GM18499 (cell line): Measurements from ENCODE around the gene TNFRSF13B.
"Not testable (repeated sequence)": the region's sequence is repeated elsewhere in the genome, so short reads cannot be mapped to it uniquely, and the experiment has no call there.

Source experiments
- ATAC-seq: cut with Tn5 transposase; IDR thresholded peaks from one replicate; pipeline ENCODE4 v1.9.1; 2021; ENCODE audit warnings: moderate number of reproducible peaks; ENCODE audit not compliant: insufficient read depth, unreplicated experiment

The TNFRSF13B gene

DNA sequence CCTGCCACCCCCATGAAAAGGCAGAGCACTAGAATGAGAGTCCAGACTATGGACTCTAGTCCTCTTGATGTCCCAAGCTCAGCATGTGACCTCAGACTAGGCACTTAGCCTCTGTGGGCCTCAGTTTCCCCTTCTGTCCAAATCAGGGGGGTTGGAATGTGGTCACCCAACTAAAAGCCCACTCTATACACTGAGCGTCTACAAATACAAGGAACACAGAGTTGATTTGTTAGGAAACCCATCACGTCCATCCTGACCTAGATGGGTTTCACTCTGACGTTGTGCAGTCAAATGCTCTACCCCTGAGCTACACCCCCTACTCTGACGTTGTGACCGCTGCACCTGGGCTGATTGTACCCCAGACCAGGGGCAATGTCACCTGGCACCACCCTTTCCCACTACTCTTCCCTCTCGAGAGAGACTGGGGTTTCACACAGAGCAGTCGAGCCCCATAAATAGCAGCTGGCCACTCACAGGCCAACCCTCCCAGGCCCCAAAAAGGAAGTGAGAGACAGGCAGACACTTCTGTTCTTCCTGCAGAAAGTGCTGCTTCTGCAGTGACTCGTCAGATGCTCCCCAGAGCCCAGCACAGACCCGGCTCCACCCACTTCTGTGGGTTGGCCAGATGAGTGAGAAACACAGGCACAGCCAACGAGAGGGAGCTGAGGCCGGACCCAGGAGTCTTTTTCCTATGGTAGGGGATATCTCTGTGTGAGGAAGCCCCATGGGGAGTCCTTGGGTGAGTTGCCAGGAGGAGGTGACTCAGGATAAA, 16.1 kb upstream of the TNFRSF13B start:
- peak; percentile 54 for ATAC-seq

DNA sequence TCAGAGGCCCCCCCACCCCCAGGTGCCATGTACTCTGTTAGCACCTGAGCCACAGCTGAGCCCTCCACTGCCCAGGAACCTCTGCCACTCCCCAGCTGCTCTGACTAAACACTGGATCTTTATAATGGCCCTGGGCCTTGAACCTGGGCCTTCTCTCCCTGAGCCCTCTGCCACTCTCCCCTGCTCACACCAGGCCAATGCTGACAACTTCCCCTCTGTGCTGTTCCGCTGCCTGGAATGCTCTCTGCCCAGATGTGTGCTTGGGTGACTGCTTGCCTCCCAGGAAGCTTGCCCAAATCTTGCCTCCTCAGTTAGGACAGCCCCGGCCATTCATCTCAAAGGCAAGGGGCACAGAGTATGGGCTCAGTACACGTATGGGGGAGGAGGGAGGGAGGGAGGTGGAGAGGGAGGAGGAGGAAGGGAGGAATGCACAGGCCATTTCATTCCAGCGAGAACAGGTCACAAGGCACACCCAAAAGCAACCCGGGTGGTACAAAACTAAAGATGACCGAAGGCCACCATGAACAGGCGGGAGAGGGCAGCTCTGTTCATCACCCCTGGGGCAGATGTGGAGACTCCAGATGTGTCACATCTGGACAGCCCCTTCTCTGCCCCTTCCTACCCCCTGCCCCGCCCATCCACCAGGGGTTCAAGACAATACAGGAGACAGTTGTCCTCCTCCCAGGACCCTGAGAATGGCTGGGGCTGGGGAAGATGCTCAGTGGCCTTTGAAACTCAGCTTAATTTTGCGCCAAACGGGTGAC, 15.3 kb upstream of the TNFRSF13B start:
- no peak for ATAC-seq

DNA sequence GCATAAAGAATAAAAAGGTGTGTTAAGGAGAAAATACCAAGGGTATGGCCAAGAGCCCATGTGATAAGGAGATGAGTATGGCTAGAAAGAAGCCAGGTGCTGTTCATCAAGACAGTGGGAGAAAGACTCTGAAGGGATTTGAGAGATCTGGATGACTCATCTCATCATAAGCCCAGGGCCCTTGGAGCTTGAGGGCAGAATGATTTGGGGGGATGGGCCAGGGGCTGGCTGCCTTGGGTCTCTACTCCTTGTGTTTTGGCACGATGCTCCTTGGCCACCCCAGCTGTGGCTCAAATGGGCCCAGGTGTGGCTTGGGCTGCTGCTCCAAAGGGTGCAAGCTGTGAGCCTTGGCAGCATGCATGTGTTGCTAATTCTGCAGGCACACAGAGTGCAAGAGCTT, 14.5 kb upstream of the TNFRSF13B start:
- ATAC-seq = no peak

DNA sequence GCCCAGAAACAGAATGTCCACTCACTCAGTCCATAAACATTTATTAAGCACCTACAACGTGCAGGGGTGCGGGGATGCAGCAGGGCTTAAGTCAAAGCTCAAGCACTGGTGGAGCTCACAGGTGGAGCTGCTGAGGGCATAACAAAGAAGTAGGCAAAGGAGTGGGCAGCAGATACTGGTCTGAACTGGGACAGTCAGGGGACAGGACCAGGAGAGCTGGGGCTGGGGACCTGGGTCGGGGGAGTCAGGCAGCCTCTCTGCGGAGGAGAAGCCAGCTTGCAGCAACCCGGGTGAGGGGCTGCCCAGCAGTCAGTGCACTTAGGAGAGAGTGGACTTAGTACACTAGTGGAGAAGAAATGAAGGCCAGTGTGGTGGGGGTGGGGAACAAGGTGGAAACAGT, 10.0 kb upstream of the TNFRSF13B start:
- no peak for ATAC-seq

DNA sequence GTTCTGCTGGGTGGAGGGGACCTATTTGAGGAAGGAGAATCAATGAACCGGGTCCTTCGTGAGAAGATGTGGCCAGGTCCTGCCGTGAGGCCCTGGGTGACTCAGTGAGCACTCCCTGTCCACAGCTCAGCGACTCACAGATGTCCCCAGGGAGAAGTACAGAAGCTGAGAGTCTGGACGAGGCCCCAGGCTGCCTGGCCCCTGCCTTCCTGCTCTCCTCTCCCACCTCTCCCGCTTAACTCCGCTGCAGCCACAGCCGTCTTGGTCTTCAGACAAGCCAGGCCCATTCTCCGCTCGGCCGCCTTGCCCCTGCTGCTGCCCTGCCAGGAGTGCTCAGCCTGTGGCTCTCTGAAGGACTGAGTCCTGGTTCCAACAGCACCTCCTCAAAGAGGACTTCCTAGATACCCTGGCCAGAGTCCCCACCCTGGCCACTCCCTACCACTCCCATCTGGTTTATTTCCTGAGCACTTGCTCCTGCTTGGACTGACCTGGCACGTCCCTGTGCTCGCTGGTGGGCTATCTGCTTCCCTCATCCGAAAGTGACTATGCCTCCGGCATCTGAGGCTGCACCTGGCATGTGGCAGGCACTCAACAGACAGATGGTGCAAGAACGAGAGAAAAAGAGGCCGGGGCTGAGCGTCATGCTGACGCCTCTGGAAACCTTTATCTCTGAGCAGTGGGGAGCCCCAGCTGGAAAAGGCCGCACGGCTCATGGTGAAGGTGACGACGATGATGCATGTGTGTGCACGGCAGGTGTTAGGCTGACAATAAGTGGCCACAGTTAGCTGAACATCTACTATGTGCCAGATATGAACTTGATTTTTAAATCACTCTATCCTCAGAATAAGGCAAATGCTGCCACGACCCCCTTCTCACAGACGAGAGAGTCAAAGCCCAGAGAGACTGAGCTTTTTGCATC, 9.2 kb upstream of the TNFRSF13B start:
- no peak for ATAC-seq

DNA sequence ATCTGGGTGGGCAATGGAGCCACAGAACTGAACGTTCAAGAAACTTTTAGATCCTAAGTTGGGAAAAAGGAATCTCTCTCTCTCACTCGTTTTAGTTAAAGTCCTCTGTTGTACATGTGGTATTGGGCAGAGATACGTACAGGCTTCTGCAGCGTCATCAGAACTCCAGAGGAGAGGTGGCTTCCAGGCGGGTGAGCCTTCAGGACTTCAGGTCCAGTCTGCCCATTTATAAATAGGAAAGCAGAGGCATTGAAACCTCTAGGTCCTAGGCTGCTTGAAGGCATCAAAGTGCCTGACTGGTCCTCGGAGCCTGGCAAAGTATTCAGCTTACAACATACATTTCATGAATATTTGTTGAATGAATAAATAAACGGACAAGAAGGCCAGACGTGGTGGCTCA, 8.1 kb upstream of the TNFRSF13B start:
- no peak for ATAC-seq

DNA sequence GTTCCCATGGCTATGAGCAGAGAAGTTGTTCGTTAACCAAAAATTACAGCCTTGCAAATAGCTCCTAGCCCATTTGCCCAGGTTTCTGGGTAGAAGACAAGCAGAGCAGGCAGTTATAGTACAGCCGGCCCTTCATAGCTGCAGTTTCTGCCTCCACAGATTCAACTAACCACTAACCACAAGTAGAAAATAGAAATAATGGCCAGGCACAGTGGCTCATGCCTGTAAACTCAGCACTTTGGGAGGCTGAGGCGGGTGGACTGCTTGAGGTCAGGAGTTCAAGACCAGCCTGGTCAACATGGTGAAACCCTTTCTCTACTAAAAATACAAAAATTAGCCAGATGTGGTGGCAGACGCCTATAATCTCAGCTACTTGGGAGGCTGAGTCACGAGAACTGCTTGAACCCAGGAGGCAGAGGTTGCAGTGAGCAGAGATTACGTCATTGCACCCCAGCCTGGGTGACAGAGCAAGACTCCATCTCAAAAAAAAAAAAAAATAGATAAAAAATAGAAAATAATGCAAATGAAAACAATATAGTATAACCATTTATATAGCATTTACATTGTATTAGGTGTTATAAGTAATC, 7.4 kb upstream of the TNFRSF13B start:
- ATAC-seq = not testable (repeated sequence)

DNA sequence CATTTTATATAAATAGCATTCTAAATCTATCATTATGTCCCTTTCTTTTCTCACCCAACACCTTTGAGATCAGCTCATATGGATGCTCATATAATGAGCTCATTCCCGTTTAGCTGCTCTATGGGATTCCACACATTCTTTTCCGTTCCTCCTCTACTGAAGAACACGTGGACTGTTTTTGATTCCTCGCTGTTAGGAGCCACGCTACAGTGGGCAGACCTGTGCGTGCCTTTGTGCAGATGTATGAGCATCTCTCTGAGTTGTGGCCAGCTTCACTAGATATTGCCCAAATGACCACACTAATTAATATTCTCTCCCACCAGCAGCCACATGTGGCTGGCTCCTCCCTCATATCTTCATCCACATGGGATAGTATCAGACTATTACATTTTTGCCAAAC, 6.0 kb upstream of the TNFRSF13B start:
- no peak for ATAC-seq

DNA sequence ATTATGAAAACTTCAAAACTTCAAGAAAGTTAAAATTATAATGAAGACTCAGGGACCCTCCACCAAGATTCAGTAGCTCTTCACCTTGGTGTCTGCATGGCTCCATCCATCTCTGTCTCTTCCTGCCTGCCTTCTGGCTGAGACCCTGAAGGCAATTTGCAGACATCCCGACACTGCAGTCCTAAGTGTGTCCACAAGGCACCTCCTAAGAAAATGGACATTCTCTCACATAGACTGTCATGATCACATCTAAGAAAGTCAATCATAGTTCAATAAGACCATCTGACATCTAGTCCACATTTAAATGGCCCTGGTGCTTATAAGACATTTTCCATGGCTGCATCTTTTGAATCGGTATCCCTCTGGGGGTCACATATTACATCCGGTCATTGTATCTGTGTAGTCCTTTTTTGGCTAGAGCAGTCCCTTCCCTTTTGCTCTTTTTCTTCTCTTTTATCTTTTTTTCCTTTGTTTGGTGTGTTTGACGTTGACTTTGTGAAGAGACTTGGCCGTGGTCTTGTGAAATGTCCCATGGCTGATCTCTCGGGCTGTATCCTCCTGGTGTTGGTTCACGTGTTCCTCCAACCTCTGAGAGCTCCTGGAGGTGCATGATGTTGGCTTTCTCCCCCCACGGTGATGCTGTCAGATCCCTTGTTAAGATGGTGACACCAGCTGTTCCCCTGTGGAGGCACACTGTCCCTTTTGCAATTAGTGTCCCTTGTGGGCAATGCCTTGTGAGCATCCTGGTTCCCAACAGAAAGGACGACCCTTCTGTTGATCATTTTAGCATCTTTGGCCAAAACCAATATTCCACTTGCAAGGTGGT, 5.0 kb upstream of the TNFRSF13B start:
- ATAC-seq = no peak

DNA sequence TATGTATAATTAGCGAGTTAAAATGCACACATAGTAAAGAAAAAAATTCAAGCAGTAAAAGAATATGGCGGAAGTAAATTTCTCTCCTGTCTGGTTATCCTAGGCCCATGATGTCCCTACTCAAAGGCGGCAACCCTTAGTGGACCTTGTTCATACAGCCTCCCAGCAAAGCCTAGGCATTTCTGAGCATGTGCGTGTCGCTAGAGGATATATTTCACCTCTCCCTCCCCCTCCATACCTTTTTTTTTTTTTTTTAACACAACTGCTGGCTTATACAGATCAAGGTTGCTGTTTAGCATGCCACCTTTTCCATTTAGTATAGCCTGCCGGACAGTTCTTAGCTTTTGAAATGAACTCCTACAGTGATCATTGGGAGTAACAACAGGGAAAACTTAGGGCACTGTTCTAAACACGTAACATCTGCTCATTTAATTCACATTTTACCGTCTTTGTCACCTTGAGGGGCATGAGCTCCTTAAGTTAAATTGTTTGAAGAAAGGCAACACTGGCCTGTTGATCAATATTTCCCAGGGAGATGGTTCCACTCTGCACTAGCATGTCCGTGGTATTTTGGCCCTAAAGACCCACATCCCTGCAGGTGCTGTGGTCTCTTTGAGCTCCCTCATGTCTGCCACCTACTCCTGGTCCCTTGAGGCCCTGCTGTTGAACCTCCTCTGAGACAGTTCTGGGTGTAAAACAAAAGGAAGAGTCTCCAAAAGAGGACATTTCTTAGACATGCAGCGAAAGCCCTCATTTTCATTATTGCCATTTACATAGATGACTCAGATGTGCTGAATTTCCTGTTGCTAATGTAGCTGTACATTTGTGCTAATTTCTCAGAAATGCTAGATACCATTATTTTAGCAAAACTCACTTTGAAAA, 4.1 kb upstream of the TNFRSF13B start:
- ATAC-seq = no peak

DNA sequence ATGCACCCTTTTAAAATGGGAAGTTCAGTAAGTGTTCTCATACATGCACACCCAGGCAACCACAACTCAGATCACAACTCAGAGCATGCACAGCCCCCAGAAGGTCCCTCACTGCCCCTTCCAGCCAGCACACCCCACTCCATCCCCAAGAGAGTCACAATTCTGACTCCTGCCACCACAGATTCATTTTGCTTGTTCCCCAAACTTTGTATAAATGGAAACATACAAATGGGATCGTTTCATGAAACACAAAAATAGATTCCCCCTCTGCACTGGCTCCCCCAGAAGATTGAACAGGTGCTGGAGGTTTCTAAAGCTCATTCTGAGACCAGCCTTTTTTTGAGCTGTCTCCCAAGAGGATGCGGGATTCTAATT, 3.3 kb upstream of the TNFRSF13B start:
- ATAC-seq = no peak

DNA sequence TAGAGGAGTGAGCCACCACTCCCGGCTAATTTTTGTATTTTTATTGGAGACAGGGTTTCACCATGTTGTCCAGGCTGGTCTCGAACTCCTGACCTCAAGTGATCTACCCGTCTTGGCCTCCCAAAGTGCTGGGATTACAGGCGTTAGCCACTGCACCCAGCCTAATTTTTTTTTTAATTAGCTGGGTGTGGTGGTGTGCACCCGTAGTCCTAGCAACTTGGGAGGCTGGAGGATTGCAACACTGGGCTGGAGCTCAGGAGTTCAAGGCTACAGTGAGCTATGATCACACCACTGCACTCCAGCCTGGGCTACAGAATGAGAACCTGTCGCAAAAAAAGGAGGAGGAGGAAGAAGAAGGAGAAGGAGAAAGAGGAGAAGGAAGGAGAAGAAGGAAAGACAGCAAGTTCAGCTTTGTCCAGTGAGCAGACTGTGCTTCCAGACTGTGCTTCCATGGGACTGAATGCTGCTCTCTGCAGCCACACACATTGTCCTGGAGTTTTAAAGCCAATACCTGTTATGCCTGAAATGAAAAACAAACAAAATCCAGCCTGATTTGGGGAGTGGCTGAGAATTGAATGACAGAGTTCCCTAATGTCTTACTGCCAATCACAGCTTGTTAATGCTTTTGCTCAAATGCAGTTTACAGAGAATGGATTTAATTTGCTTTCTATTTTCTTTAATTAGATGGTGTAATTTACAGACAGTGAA, 2.8 kb upstream of the TNFRSF13B start:
- ATAC-seq = no peak

DNA sequence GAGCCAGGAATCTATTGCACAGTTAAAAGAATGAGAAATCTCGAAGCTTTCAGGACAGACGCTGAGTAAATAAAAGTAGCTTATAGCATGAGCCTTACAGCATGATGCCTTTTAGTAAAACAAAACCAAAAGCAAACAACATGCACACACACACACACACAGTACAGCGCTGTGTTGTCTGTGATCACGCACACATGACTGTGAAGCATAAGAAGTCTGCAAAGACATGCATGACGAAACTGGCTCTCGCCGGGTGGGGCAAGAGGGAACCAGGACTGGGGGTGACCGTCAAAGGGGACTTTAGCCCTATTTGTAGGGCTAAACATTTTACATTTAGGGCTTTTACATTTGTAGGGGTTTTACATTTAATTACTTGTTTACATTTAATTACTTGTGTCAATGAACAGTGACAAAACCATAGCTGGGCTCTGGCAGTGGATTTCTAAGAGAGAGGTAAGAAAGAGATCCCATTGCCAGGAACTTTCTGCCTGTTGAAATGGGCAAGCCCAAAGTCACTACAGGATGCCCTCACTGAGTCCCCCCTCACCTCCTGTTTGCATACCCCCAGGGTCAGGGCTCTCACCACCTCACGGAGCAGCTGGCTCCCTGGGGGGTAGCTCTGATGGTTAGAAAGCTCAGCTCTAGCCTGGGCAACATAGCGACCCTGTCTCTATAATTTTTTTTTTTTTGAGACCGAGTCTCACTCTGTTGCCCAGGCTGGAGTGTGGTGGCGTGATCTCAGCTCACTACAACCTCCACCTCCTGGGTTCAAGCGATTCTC, 2.0 kb upstream of the TNFRSF13B start:
- ATAC-seq = peak; percentile 25

DNA sequence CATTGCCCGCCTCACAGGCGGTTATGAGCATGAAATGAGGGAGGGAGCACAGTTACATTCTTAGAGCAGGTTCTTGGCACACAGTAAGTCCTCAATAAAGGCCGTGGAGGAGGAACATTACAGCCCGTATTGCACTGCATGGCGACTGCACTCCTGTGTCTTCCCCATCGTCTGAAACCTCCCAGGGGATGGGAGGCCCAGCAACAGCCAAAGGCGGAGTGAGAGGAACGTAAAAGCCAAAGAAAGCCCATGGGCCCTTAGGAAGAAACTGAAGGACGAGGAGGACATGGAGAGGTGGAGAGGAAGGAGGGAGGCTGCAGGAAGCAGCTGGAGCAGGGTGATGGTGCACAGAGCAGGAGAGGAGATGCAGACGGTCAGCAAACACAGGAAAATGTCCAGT, 1.1 kb upstream of the TNFRSF13B start:
- not testable (repeated sequence) for ATAC-seq

DNA sequence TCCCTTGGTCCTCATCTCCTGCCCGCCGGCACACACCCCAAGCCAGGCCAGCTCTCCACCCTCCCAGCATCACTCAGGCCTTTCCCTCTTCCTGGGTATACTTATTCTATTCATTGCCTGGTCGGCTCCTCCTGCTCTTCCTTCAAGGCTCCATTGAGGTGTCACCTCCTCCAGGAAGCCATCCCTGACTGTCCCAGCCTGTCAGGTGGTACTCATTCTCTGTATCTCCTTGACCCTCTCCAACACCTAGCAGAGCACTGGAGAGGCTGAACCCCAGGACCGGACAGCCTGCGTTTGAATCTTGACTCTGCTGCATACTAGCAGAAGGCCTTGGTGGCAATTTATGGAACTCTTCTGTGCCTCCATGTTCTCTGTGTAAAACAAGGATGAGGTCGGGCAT, 428 bp upstream of the TNFRSF13B start:
- ATAC-seq = no peak

DNA sequence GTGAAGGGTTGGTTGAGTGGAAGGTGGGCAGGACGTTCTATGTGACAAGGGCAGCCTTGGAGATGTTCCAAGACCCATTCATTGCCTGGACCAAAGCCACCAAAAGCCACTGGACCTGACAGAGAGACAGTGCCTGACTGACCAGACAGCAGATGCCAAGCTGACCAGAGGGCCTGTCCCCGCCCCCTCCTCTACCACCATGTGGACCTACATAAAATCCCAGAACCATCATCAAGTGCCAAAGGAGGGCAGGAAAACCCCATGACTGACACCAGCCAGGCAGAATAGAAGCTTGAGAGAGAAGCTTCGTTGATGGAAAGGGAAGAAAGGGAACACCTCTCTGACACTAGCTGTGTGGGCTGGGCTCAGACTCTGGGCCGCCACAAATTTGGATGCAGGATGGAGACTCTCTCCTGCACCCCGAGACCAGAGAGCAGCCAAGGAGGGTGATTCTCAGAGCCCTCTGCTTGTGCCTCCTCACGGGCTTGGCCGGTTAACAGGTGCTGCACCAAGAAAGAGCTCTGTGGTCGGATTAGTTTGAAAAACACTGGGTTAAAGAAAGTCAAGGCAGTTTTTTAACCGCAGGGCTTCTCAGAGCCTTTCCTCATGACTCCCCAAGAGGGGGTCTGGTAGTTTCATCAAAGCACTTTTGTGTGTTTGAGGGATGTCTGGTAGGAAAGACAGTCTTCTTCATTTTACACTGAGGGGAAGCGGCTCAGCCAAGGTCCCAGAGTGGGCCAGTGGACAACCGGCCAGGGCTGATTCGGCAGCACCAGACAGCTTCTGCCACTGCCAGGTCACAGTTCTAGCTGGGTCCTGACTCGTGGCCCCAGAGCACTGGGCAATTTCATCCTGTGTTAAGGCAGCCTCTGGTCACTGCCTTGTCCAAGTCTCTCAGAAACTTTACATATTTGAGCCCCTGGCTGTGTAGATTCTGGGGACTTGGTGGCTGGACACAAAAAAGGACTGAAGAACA, 1.7 kb downstream of the TNFRSF13B start:
- no peak for ATAC-seq
